Activated CD8-positive, alpha-beta memory T cell treated with anti-CD3 and anti-CD28 coated beads, Interleukin-2, amount 50 U/mL, for 4 hours (primary cell): Measurements from ENCODE around the gene FBXW9.

Experiments
- DNase-seq: peaks from one replicate; pipeline ENCODE4 v3.0.0-alpha.2; 2020

Gene FBXW9

GRCh38 chr19:12676928-12677327 lies 19.5 kb downstream of the FBXW9 start:
- DNase-seq = no peak

GRCh38 chr19:12676384-12676792 lies 20.0 kb downstream of the FBXW9 start:
- peak; percentile 87 for DNase-seq

GRCh38 chr19:12675940-12676339 lies 20.5 kb downstream of the FBXW9 start:
- no peak for DNase-seq

- no peak for DNase-seq
Observed at GRCh38 chr19:12675399-12675798, 21.0 kb downstream of the FBXW9 start.

GRCh38 chr19:12672744-12673143 lies 23.7 kb downstream of the FBXW9 start:
- DNase-seq = no peak

- no peak for DNase-seq
Observed at GRCh38 chr19:12670159-12670928, 26.1 kb downstream of the FBXW9 start.

GRCh38 chr19:12669270-12670158 lies 26.9 kb downstream of the FBXW9 start:
- DNase-seq = peak; percentile 70

GRCh38 chr19:12668932-12669269 lies 27.5 kb downstream of the FBXW9 start:
- DNase-seq = peak; percentile 72

- DNase-seq = no peak
Observed at GRCh38 chr19:12668346-12668745, 28.1 kb downstream of the FBXW9 start.

GRCh38 chr19:12667731-12668302 lies 28.6 kb downstream of the FBXW9 start:
- no peak for DNase-seq

- DNase-seq = peak; percentile 83
Observed at GRCh38 chr19:12666265-12667048, 30.0 kb downstream of the FBXW9 start, which contains the start of the genes MAN2B1 and WDR83. MAN2B1 (minus strand) TSS chr19:12666742; CDS start chr19:12666701, 41 bp downstream. WDR83 (plus strand) TSS chr19:12666807; CDS start chr19:12669791, 2,984 bp downstream.

GRCh38 chr19:12665671-12666264 lies 30.7 kb downstream of the FBXW9 start:
- no peak for DNase-seq

GRCh38 chr19:12665281-12665573 lies 31.2 kb downstream of the FBXW9 start:
- DNase-seq = no peak

GRCh38 chr19:12664406-12665280 lies 31.8 kb downstream of the FBXW9 start:
- no peak for DNase-seq

- DNase-seq = no peak
Observed at GRCh38 chr19:12660980-12661379, 35.5 kb downstream of the FBXW9 start.

GRCh38 chr19:12657966-12658365 lies 38.5 kb downstream of the FBXW9 start:
- DNase-seq = no peak

- DNase-seq = no peak
Observed at GRCh38 chr19:12656899-12657571, 39.4 kb downstream of the FBXW9 start.

- DNase-seq = no peak
Observed at GRCh38 chr19:12655546-12655945, 40.9 kb downstream of the FBXW9 start.

- no peak for DNase-seq
Observed at GRCh38 chr19:12652219-12652618, 44.2 kb downstream of the FBXW9 start.

GRCh38 chr19:12649941-12650340 lies 46.5 kb downstream of the FBXW9 start:
- no peak for DNase-seq

GRCh38 chr19:12648088-12648487 lies 48.3 kb downstream of the FBXW9 start:
- DNase-seq = no peak
